ENCODE results near the gene ATP8B3.

Gene ATP8B3

GRCh38 chr19:1744133-1744665 is 67.9 kb downstream of the ATP8B3 start:
- TF ChIP-seq CEBPB (IDR thresholded peaks at IDR 0.05) = no peak
- TF ChIP-seq FOXM1 (IDR thresholded peaks at IDR 0.05; ENCODE audit: borderline replicate concordance, low read depth) = no peak
- TF ChIP-seq ZBTB7A (IDR thresholded peaks at IDR 0.05; ENCODE audit: low read depth) = no peak
- no peak for TF ChIP-seq CREB1 (IDR thresholded peaks at IDR 0.05; ENCODE audit: low read depth)
- TF ChIP-seq TEAD4 (IDR thresholded peaks at IDR 0.05) = no peak
- no peak for TF ChIP-seq EGR1 (IDR thresholded peaks at IDR 0.05)
- TF ChIP-seq REST (IDR thresholded peaks at IDR 0.05; ENCODE audit: low read depth) = no peak
- TF ChIP-seq TAF1 (IDR thresholded peaks at IDR 0.05; ENCODE audit: low read depth) = no peak
- TF ChIP-seq TCF12 (IDR thresholded peaks at IDR 0.05; ENCODE audit: low read depth) = no peak
- TF ChIP-seq EP300 (IDR thresholded peaks at IDR 0.05; ENCODE audit: borderline replicate concordance) = no peak
- no peak for TF ChIP-seq USF1 (IDR thresholded peaks at IDR 0.05)
- TF ChIP-seq RAD21 (IDR thresholded peaks at IDR 0.05; ENCODE audit: low read depth) = no peak
- no peak for TF ChIP-seq NFIC (IDR thresholded peaks at IDR 0.05)
- no peak for TF ChIP-seq MAX (IDR thresholded peaks at IDR 0.05)
- TF ChIP-seq YY1 (IDR thresholded peaks at IDR 0.05; ENCODE audit: low read depth) = no peak

GRCh38 chr19:1742989-1743696 is 68.9 kb downstream of the ATP8B3 start:
- TF ChIP-seq EGR1 (IDR thresholded peaks at IDR 0.05) = no peak
- no peak for TF ChIP-seq FOXM1 (IDR thresholded peaks at IDR 0.05; ENCODE audit: borderline replicate concordance, low read depth)
- no peak for TF ChIP-seq ZBTB7A (IDR thresholded peaks at IDR 0.05; ENCODE audit: low read depth)
- no peak for TF ChIP-seq TCF12 (IDR thresholded peaks at IDR 0.05; ENCODE audit: low read depth)
- no peak for TF ChIP-seq CREB1 (IDR thresholded peaks at IDR 0.05; ENCODE audit: low read depth)
- TF ChIP-seq MAX (IDR thresholded peaks at IDR 0.05) = no peak
- TF ChIP-seq EP300 (IDR thresholded peaks at IDR 0.05; ENCODE audit: borderline replicate concordance) = no peak
- no peak for TF ChIP-seq YY1 (IDR thresholded peaks at IDR 0.05; ENCODE audit: low read depth)
- no peak for TF ChIP-seq CEBPB (IDR thresholded peaks at IDR 0.05)
- no peak for TF ChIP-seq NFIC (IDR thresholded peaks at IDR 0.05)
- no peak for TF ChIP-seq REST (IDR thresholded peaks at IDR 0.05; ENCODE audit: low read depth)

- TF ChIP-seq YY1 (IDR thresholded peaks at IDR 0.05; ENCODE audit: low read depth) = no peak
- TF ChIP-seq TAF1 (IDR thresholded peaks at IDR 0.05; ENCODE audit: low read depth) = no peak
- TF ChIP-seq CEBPB (IDR thresholded peaks at IDR 0.05) = no peak
- TF ChIP-seq EGR1 (IDR thresholded peaks at IDR 0.05) = no peak
- TF ChIP-seq NFIC (IDR thresholded peaks at IDR 0.05) = no peak
- TF ChIP-seq EP300 (IDR thresholded peaks at IDR 0.05; ENCODE audit: borderline replicate concordance) = no peak
- no peak for TF ChIP-seq TEAD4 (IDR thresholded peaks at IDR 0.05)
- no peak for TF ChIP-seq USF1 (IDR thresholded peaks at IDR 0.05)
- no peak for TF ChIP-seq CREB1 (IDR thresholded peaks at IDR 0.05; ENCODE audit: low read depth)
- TF ChIP-seq MAX (IDR thresholded peaks at IDR 0.05) = no peak
- TF ChIP-seq TCF12 (IDR thresholded peaks at IDR 0.05; ENCODE audit: low read depth) = no peak
- no peak for TF ChIP-seq ZBTB7A (IDR thresholded peaks at IDR 0.05; ENCODE audit: low read depth)
- no peak for TF ChIP-seq RAD21 (IDR thresholded peaks at IDR 0.05; ENCODE audit: low read depth)
- no peak for TF ChIP-seq REST (IDR thresholded peaks at IDR 0.05; ENCODE audit: low read depth)
Measured at GRCh38 chr19:1739960-1740629, 72.0 kb downstream of the ATP8B3 start.

All from Ishikawa (cell line).